SK-N-MC (cell line): ENCODE results near the gene C12orf54.

Source experiments
- EZH2 ChIP-seq: fragments of 200-600 bp; sonication (generic); IDR thresholded peaks from one replicate; pipeline ENCODE4 v1.6.1; 2017; ENCODE audit warnings: antibody characterized with exemption
- POLR2AphosphoS5 ChIP-seq: IDR thresholded peaks from 2 replicates; pipeline ENCODE4 v1.6.1; 2012; ENCODE audit warnings: mild to moderate bottlenecking, low read depth, low read length, borderline replicate concordance

DNA sequence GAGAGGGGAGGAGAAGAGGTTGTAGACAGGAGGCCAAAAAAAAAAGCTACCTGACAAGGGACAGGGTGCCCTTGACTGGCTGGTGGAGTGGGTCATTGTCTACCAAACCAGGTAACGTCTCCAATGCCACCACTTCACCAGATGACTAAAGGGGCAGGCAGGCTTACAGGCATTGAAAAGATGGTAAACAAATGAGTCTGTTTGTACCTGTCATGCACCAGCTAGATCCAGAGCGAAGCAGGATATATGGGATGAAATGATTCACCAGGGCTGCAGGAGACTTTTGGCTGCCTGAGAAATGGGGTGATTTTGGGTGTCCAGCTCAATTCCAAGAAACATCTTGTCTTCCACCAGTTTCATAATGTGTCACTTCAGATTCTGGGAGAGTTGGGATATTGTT is 4.0 kb downstream of the C12orf54 start:
- TF ChIP-seq EZH2, result no peak
- TF ChIP-seq POLR2AphosphoS5, result no peak
